Astrocyte (in vitro differentiated cells and primary cell): ENCODE results near the gene ESRP2. TPM values are rescaled to one million over a fixed set of nuclear protein-coding genes. Genes with fewer than 3 reads are reported as not detected.

Source experiments
- DNase-seq: peaks from one replicate; pipeline ENCODE4 v3.0.0-alpha.2; 2010; ENCODE audit warnings: low read depth
- FAIRE-seq: peaks from 2 replicates; lab custom pipeline; 2011; peaks lifted over from hg19 to GRCh38; lab: Jason Lieb, UNC
- H2AFZ ChIP-seq: 2 replicates; pipeline ENCODE4 v1.6.0; 2012; ENCODE audit warnings: low read depth, low read length, inconsistent platforms
- H3K27ac ChIP-seq: 2 replicates; pipeline ENCODE4 v1.5.1; 2011; ENCODE audit warnings: low read depth, low read length, inconsistent platforms
- H3K27me3 ChIP-seq: 2 replicates; pipeline ENCODE4 v1.6.0; 2011; ENCODE audit warnings: low read length, inconsistent platforms; ENCODE audit not compliant: insufficient read depth
- H3K36me3 ChIP-seq: 2 replicates; pipeline ENCODE4 v1.5.1; 2011; ENCODE audit warnings: low read length, inconsistent platforms; ENCODE audit not compliant: insufficient read depth
- H3K4me1 ChIP-seq: 2 replicates; pipeline ENCODE4 v1.5.1; 2011; ENCODE audit warnings: low read length, inconsistent platforms; ENCODE audit not compliant: insufficient read depth
- H3K4me2 ChIP-seq: 2 replicates; pipeline ENCODE4 v1.6.0; 2012; ENCODE audit warnings: low read length, inconsistent platforms
- H3K4me3 ChIP-seq: 2 replicates; pipeline ENCODE4 v1.5.1; 2011; ENCODE audit warnings: low read depth, mild to moderate bottlenecking, low read length, inconsistent platforms; ENCODE audit not compliant: insufficient read depth
- H3K79me2 ChIP-seq: 2 replicates; pipeline ENCODE4 v1.6.0; 2012; ENCODE audit warnings: mild to moderate bottlenecking, low read length, inconsistent platforms; ENCODE audit not compliant: insufficient read depth
- H3K9ac ChIP-seq: 2 replicates; pipeline ENCODE4 v1.6.0; 2012; ENCODE audit warnings: mild to moderate bottlenecking, low read length, inconsistent platforms
- H3K9me3 ChIP-seq: 2 replicates; pipeline ENCODE4 v1.5.1; 2012; ENCODE audit warnings: low read depth, mild to moderate bottlenecking, low read length, inconsistent platforms; ENCODE audit not compliant: insufficient read depth
- H4K20me1 ChIP-seq: 2 replicates; pipeline ENCODE4 v1.6.0; 2012; ENCODE audit warnings: low read length, inconsistent platforms; ENCODE audit not compliant: insufficient read depth
- H3K27ac Mint-ChIP-seq: one replicate; pipeline ENCODE4 v1.8.0; 2021; ENCODE audit warnings: mild to moderate bottlenecking, mixed read lengths; ENCODE audit not compliant: unreplicated experiment
- H3K27me3 Mint-ChIP-seq: one replicate; pipeline ENCODE4 v1.8.0; 2021; ENCODE audit warnings: low read depth, mixed read lengths; ENCODE audit not compliant: unreplicated experiment
- H3K36me3 Mint-ChIP-seq: one replicate; pipeline ENCODE4 v1.8.0; 2021; ENCODE audit warnings: low read depth, mixed read lengths; ENCODE audit not compliant: unreplicated experiment
- H3K4me1 Mint-ChIP-seq: one replicate; pipeline ENCODE4 v1.8.0; 2021; ENCODE audit warnings: low read depth, mixed read lengths; ENCODE audit not compliant: unreplicated experiment
- H3K4me3 Mint-ChIP-seq: one replicate; pipeline ENCODE4 v1.8.0; 2021; ENCODE audit warnings: mild to moderate bottlenecking, moderate library complexity, mixed read lengths; ENCODE audit not compliant: unreplicated experiment
- H3K9me3 Mint-ChIP-seq: one replicate; pipeline ENCODE4 v1.8.0; 2021; ENCODE audit warnings: mild to moderate bottlenecking, mixed read lengths; ENCODE audit not compliant: unreplicated experiment
- EZH2 ChIP-seq: IDR thresholded peaks from 2 replicates; pipeline ENCODE4 v1.6.1; 2012; ENCODE audit warnings: mild to moderate bottlenecking, low read length, inconsistent platforms; ENCODE audit not compliant: insufficient read depth
- total RNA-seq: library from RNA; stranded (reverse); gene quantifications from 2 replicates; pipeline ENCODE4 v1.2.1, GENCODE V29; 2021
- TF ChIP-seq, protein P1 (sequence below): IDR thresholded peaks from 2 replicates; pipeline ENCODE4 v1.5.1; 2011; ENCODE audit warnings: low read depth, mild to moderate bottlenecking, inconsistent platforms, low read length, moderate library complexity; ENCODE audit not compliant: insufficient read depth

The ESRP2 gene
- total RNA-seq, 1 donor from 2014 or later: 5.1 TPM

DNA sequence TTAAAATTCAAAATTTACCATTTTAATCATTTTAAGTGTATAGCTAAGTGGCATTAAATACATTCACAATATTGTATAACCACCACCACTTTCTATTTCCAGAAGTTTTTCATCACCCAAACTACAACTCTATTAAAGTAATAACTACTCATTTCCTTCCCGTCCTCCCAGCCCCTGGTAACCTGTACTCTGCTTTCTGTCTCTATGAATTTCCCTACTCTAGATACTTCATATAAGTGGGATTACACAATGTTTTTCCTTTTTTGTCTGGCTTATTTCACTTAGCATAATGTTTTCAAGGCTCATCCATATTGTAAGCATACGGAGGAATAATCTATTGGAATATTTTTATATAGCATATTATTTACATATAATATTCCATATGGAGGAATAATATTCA is 29.7 kb downstream of the ESRP2 start:
- Histone ChIP-seq H3K4me3 (no peak overlapping the region), H3K9me3 (no peaks in the 10 kb centered on the region), H3K4me1 (no peaks in the 10 kb centered on the region), H3K36me3 (no peaks in the 10 kb centered on the region), H3K27ac (no peak overlapping the region), H3K4me2 (no peak overlapping the region), H3K79me2 (peaks cover 4% of the 10 kb centered on the region), H2AFZ (no peak overlapping the region), H3K27me3 (no peaks in the 10 kb centered on the region), H3K9ac (no peak overlapping the region), H4K20me1 (peaks cover 3% of the 10 kb centered on the region)
- Mint-ChIP-seq H3K27me3 (no peaks in the 10 kb centered on the region), H3K4me1 (peaks cover 1% of the 10 kb centered on the region), H3K9me3 (no peaks in the 10 kb centered on the region), H3K4me3 (no peak overlapping the region), H3K27ac (no peak overlapping the region), H3K36me3 (peaks cover 2% of the 10 kb centered on the region)
- TF ChIP-seq EZH2: no peak
- no peak for DNase-seq
- no peak for FAIRE-seq

DNA sequence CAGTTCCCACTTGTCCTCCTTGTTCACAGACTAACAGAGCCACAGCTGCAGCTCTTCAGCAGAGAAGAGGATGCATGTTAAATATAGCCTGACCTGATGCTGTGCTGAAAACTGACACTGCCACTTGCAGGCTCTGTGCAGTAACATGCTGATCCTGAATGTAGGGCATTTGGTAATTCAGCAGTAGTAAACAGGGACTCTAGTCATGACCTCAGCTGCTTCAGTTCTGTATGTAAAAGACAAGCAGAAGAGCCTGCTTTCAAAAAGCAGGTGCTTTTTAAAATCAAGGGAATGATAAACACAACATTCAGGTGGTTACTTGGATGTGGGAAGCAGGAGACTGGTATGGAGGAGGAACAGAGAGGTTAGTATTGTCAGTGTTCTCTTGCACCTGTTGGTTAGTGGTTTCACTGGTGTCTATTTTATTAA is 33.8 kb downstream of the ESRP2 start:
- no peak for TF ChIP-seq EZH2
- TF ChIP-seq, protein P1, sequence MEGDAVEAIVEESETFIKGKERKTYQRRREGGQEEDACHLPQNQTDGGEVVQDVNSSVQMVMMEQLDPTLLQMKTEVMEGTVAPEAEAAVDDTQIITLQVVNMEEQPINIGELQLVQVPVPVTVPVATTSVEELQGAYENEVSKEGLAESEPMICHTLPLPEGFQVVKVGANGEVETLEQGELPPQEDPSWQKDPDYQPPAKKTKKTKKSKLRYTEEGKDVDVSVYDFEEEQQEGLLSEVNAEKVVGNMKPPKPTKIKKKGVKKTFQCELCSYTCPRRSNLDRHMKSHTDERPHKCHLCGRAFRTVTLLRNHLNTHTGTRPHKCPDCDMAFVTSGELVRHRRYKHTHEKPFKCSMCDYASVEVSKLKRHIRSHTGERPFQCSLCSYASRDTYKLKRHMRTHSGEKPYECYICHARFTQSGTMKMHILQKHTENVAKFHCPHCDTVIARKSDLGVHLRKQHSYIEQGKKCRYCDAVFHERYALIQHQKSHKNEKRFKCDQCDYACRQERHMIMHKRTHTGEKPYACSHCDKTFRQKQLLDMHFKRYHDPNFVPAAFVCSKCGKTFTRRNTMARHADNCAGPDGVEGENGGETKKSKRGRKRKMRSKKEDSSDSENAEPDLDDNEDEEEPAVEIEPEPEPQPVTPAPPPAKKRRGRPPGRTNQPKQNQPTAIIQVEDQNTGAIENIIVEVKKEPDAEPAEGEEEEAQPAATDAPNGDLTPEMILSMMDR: no peak
- no peaks in the 10 kb centered on the region for H3K9me3 ChIP-seq
- no peak overlapping the region for H3K27ac Mint-ChIP-seq

DNA sequence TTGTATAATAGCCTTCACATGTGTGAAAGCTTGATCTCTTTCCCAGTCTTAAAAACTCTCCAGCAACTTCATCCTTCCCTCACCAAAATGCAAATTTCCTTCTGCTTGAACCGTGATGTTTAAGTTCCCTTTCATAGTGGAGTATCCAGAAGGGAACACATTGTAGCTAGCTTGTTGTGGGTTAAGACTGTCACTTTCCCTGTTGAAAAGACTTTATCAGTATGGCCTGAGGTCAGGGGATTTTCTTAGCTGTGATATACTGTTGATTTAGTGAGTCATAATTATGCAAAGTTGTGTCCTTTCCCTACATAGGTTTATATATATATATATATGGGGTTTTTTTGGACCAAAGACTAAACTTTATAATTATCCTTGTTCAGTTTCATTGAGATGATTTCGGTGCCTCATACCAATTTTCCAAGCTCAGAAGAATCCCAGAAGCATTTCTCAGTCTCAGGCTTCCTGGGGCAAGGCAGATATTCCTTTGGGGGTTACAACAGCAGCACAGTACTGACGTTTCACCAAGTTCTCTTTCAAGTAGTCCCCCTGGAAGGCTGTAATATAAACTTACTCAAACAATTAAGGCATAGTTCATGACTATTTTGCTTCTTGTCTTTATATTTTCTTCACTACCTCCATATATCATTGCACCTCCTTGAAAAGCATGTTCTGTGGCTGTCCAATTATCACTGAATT is 35.7 kb downstream of the ESRP2 start:
- H3K4me3 ChIP-seq: no peak overlapping the region
- no peak for TF ChIP-seq EZH2
- TF ChIP-seq, protein P1: no peak
- H3K36me3 Mint-ChIP-seq: no peaks in the 10 kb centered on the region
- no peak overlapping the region for H3K4me3 Mint-ChIP-seq
- peaks cover 19% of the 10 kb centered on the region for H4K20me1 ChIP-seq
- no peak overlapping the region for H3K27ac Mint-ChIP-seq
- H2AFZ ChIP-seq: no peak overlapping the region
- no peaks in the 10 kb centered on the region for H3K36me3 ChIP-seq
- DNase-seq (peak; percentile 37), FAIRE-seq (no peak)
- H3K4me1 ChIP-seq: peaks cover 9% of the 10 kb centered on the region
- no peaks in the 10 kb centered on the region for H3K9me3 Mint-ChIP-seq
- no peaks in the 10 kb centered on the region for H3K9me3 ChIP-seq
- H3K4me2 ChIP-seq: peak overlapping the region; percentile 26
- H3K79me2 ChIP-seq: no peaks in the 10 kb centered on the region
- no peaks in the 10 kb centered on the region for H3K27me3 ChIP-seq
- H3K4me1 Mint-ChIP-seq: peaks cover 9% of the 10 kb centered on the region
- no peaks in the 10 kb centered on the region for H3K27me3 Mint-ChIP-seq
- H3K27ac ChIP-seq: no peak overlapping the region
- no peak overlapping the region for H3K9ac ChIP-seq

More for the DNA sequence above, 33.8 kb downstream of the ESRP2 start:
- peaks cover 19% of the 10 kb centered on the region for H4K20me1 ChIP-seq
- no peak overlapping the region for H3K27ac ChIP-seq
- Mint-ChIP-seq H3K27me3 (no peaks in the 10 kb centered on the region), H3K4me3 (no peak overlapping the region), H3K4me1 (peaks cover 9% of the 10 kb centered on the region), H3K36me3 (no peaks in the 10 kb centered on the region), H3K9me3 (no peaks in the 10 kb centered on the region)
- H3K4me1 ChIP-seq: peaks cover 9% of the 10 kb centered on the region
- H3K4me3 ChIP-seq: no peak overlapping the region
- DNase-seq: no peak
- H2AFZ ChIP-seq: no peak overlapping the region
- no peaks in the 10 kb centered on the region for H3K36me3 ChIP-seq
- no peaks in the 10 kb centered on the region for H3K27me3 ChIP-seq
- no peak for FAIRE-seq
- no peaks in the 10 kb centered on the region for H3K79me2 ChIP-seq
- no peak overlapping the region for H3K9ac ChIP-seq
- H3K4me2 ChIP-seq: no peak overlapping the region
